Spleen (tissue), 11 donors: ENCODE results near the gene CACNG5. TPM values are rescaled to one million over a fixed set of nuclear protein-coding genes. Genes with fewer than 3 reads are reported as not detected.

Experiments
- DNase-seq: peaks from one replicate; pipeline ENCODE4 v3.0.0-alpha.2; 2020
- H3K27ac ChIP-seq, 8 donors: fragments of 200-600 bp; sonication (generic) in 7 of 8; 1 replicate in 4 of 8; 2 replicates in 4 of 8; pipeline versions ENCODE4 v1.5.0 to v1.8.0; 2016 to 2021; ENCODE audit warnings: inconsistent platforms in 4 of 8, mild to moderate bottlenecking in 4 of 8, moderate library complexity in 1 of 8
- H3K27me3 ChIP-seq, 7 donors: fragments of 200-600 bp; sonication (generic) in 6 of 7; replicated peaks in 1 of 7; 1 replicate in 4 of 7; 2 replicates in 3 of 7; pipeline versions ENCODE4 v1.5.0 to v1.8.0; 2016 to 2021; ENCODE audit warnings: inconsistent platforms in 3 of 7, mild to moderate bottlenecking in 1 of 7
- H3K36me3 ChIP-seq, 6 donors: fragments of 200-600 bp; sonication (generic) in 5 of 6; 1 replicate in 4 of 6; 2 replicates in 2 of 6; pipeline versions ENCODE4 v1.5.0 to v1.8.0; 2016 to 2021; ENCODE audit warnings: inconsistent platforms in 2 of 6
- H3K4me1 ChIP-seq, 6 donors: fragments of 200-600 bp; sonication (generic) in 5 of 6; 1 replicate in 3 of 6; 2 replicates in 3 of 6; pipeline versions ENCODE4 v1.5.0 to v1.8.0; 2016 to 2021; ENCODE audit warnings: inconsistent platforms in 3 of 6
- H3K4me3 ChIP-seq, 8 donors: fragments of 200-600 bp; sonication (generic) in 7 of 8; 1 replicate in 4 of 8; 2 replicates in 4 of 8; pipeline versions ENCODE4 v1.5.0 to v1.8.0; 2016 to 2021; ENCODE audit warnings: inconsistent platforms in 4 of 8, mild to moderate bottlenecking in 4 of 8, moderate library complexity in 2 of 8
- H3K9me3 ChIP-seq, 8 donors: fragments of 200-600 bp; sonication (generic) in 7 of 8; 1 replicate in 4 of 8; 2 replicates in 4 of 8; pipeline versions ENCODE4 v1.5.0 to v1.8.0; 2016 to 2021; ENCODE audit warnings: inconsistent platforms in 4 of 8
- POLR2A ChIP-seq, 3 donors: fragments of 450-650 bp; IDR thresholded peaks; one replicate each; pipeline ENCODE4 v1.5.1; 2017; ENCODE audit warnings: antibody characterized with exemption in 3 of 3, mild to moderate bottlenecking in 1 of 3
- POLR2AphosphoS5 ChIP-seq, 3 donors: sonication (generic); formaldehyde crosslinking; IDR thresholded peaks; one replicate each; pipeline ENCODE4 v1.5.1; 2017; ENCODE audit warnings: antibody characterized with exemption in 3 of 3
- WGBS, 5 donors: extraction: QIAGEN DNeasy Blood & Tissue Kit in 3 of 5; methylation state at CpG; one replicate each; pipeline versions ENCODE4 v1.1.5 to v1.1.7; 2013 to 2018; 5-methylcytosine and 5-hydroxymethylcytosine counted together
- intact Hi-C: fragments of 100-400 bp; cut with DNase I; formaldehyde crosslinking; loops from one replicate; pipeline ENCODE4 v1.15.0; 2023; ENCODE audit warnings: low total_unique reads
- polyA plus RNA-seq, 3 donors: library from polyadenylated mRNA; stranded (reverse); fragments of 200-250 nt; gene quantifications; one replicate each; pipeline ENCODE4 v1.2.1, GENCODE V29; 2013
- total RNA-seq, 7 donors: library from RNA; depleted of rRNA in 3 of 7; stranded (reverse); fragments of >200 nt in 3 of 7; fragmentation: NEBNext Ultra II Directional in 4 of 7; extraction: Animal tissue kit (Norgen Biotek cat#: 25700) in 4 of 7; gene quantifications; one replicate each; pipeline versions ENCODE4 v1.1.0 to v1.2.1, GENCODE V29; 2016 to 2021
- TF ChIP-seq, protein P1 (sequence below), 11 experiments: fragments of 200-600 bp in 7 of 11; fragments of 450-650 bp in 4 of 11; sonication (generic) in 4 of 11; IDR thresholded peaks in 8 of 11; conservative IDR thresholded peaks in 3 of 11; 1 replicate in 7 of 11; 2 replicates in 4 of 11; pipeline versions ENCODE4 v1.4.0 to v1.8.0; 2016 to 2021; ENCODE audit warnings: antibody characterized with exemption in 11 of 11, inconsistent platforms in 4 of 11, mild to moderate bottlenecking in 1 of 11
- donor health status: healthy with polysubstance abuse.
- donor health status: DM: no; HTN: no; CAD: no; lungs with moderate emphysema.
- donor health status: DM: no; HTN: no; CAD: no.
- donor health status: Bipolar disorder and iron deficiency.
- donor health status: healthy.
- donor health status: DM: no; HTN: no; CAD: no.
- donor health status: DM: yes; HTN: yes; CAD: no.

CACNG5 gene
- total and polyA plus RNA-seq, 10 donors, result 0.13 to 0.79 (median 0.54) TPM; not detected in 5

DNA sequence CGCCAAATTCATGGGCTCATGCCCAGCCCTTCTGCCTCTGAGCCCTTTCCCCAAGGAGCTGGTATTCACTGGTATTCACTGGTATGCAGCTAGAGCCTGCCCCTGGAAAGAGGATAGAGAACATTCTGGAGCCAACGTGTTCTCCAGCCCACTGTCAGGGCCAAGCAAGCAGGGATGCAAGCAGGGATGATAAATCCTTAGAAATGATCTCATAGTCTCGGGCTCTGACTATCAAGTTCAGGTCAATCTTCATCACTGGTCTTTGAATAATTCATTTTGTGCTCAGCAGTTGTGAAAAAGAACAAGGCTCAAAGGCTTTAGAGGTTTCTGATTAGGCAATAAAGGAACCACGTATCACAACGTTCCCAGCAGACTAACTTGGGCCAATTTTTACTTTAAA lies 57.3 kb downstream of the CACNG5 start:
- no peak overlapping the region for H3K4me3 ChIP-seq
- no peaks in the 10 kb centered on the region for H3K27me3 ChIP-seq
- TF ChIP-seq POLR2A (IDR thresholded peaks at IDR 0.05) (no peak), POLR2AphosphoS5 (IDR thresholded peaks at IDR 0.05) (no peak)
- TF ChIP-seq, protein P1, sequence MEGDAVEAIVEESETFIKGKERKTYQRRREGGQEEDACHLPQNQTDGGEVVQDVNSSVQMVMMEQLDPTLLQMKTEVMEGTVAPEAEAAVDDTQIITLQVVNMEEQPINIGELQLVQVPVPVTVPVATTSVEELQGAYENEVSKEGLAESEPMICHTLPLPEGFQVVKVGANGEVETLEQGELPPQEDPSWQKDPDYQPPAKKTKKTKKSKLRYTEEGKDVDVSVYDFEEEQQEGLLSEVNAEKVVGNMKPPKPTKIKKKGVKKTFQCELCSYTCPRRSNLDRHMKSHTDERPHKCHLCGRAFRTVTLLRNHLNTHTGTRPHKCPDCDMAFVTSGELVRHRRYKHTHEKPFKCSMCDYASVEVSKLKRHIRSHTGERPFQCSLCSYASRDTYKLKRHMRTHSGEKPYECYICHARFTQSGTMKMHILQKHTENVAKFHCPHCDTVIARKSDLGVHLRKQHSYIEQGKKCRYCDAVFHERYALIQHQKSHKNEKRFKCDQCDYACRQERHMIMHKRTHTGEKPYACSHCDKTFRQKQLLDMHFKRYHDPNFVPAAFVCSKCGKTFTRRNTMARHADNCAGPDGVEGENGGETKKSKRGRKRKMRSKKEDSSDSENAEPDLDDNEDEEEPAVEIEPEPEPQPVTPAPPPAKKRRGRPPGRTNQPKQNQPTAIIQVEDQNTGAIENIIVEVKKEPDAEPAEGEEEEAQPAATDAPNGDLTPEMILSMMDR (IDR thresholded peaks at IDR 0.05 in 8 of 11, conservative IDR thresholded peaks at IDR 0.05 in 3 of 11), result no peak
- 59 to 74% (median 64%) methylated on average over 5 of the region's 5 CpGs for WGBS, 5 donors
- no peaks in the 10 kb centered on the region for H3K4me1 ChIP-seq
- no peaks in the 10 kb centered on the region for H3K36me3 ChIP-seq
- no peak overlapping the region for H3K27ac ChIP-seq
- no peaks in the 10 kb centered on the region for H3K9me3 ChIP-seq
- intact Hi-C loops, result no loop called here
- DNase-seq, result no peak

GRCh38 chr17:66893382-66893781 lies 58.5 kb downstream of the CACNG5 start:
- Histone ChIP-seq H3K27ac (no peak overlapping the region), H3K4me1 (no peaks in the 10 kb centered on the region), H3K36me3 (no peaks in the 10 kb centered on the region), H3K27me3 (peaks cover 0 to 6% (median 0%) of the 10 kb centered on the region in 7 donors), H3K4me3 (no peak overlapping the region), H3K9me3 (no peaks in the 10 kb centered on the region)
- intact Hi-C loops, result no loop called here
- no peak for TF ChIP-seq POLR2AphosphoS5 (IDR thresholded peaks at IDR 0.05)
- TF ChIP-seq POLR2A (IDR thresholded peaks at IDR 0.05), result no peak
- TF ChIP-seq, protein P1 (IDR thresholded peaks at IDR 0.05 in 8 of 11, conservative IDR thresholded peaks at IDR 0.05 in 3 of 11), result no peak
- WGBS, 5 donors, result 66 to 81% (median 78%) methylated on average over 6 of the region's 6 CpGs
- DNase-seq, result no peak

DNA sequence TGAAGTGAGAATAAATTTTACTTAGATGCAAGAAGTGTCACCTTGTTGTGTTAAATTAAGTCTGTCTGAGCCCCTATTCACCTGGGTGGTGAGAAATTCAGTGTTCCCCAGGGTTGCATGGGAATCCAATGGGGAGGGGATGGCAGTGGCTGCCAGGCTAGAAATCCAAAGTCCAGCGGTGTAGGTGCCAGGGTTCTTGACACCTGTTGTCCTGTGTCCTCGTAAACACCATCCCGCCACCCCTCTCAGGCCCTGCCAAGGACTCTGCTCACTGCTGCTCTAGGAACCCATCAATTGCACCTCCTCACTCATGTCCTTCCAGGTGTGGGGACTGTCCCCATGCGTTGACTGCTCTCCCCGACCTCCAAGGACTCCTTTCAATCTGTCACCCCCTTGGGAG lies 58.9 kb downstream of the CACNG5 start:
- Histone ChIP-seq H3K4me1 (no peaks in the 10 kb centered on the region), H3K36me3 (no peaks in the 10 kb centered on the region), H3K27ac (no peak overlapping the region), H3K9me3 (no peaks in the 10 kb centered on the region), H3K4me3 (no peak overlapping the region), H3K27me3 (peaks cover 0 to 10% (median 0%) of the 10 kb centered on the region in 7 donors)
- intact Hi-C loops, result no loop called here
- 72 to 86% (median 82%) methylated on average over 5 of the region's 5 CpGs for WGBS, 5 donors
- no peak for DNase-seq
- TF ChIP-seq POLR2A (IDR thresholded peaks at IDR 0.05), result no peak
- TF ChIP-seq, protein P1 (IDR thresholded peaks at IDR 0.05 in 8 of 11, conservative IDR thresholded peaks at IDR 0.05 in 3 of 11), result no peak
- no peak for TF ChIP-seq POLR2AphosphoS5 (IDR thresholded peaks at IDR 0.05)

DNA sequence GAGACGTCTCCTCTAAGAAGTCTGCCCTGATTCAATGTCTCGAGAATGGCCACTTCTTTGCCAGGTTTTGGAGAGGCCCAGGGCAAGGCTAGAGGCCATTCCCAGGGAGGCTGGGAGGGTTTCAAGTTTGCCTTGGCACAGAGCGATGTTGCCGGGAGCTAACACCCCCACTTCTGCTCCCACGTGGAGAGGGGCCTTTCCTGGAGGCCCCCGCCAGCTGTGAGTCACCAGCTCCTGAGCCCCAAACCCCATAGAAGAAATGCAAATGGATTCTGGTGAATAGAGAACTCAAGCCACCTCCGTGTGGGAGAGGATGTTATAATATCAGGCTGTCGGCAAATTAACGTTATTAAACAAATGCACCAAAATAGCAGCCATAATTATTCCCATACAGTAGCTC lies 62.2 kb downstream of the CACNG5 start:
- 73 to 79% (median 77%) methylated on average over 9 of the region's 9 CpGs for WGBS, 5 donors
- Histone ChIP-seq H3K27me3 (peaks cover 0 to 16% (median 0%) of the 10 kb centered on the region in 7 donors), H3K9me3 (no peaks in the 10 kb centered on the region), H3K4me3 (no peak overlapping the region), H3K4me1 (no peaks in the 10 kb centered on the region), H3K36me3 (no peaks in the 10 kb centered on the region), H3K27ac (no peak overlapping the region)
- intact Hi-C loops, result no loop called here
- TF ChIP-seq POLR2AphosphoS5 (IDR thresholded peaks at IDR 0.05) (no peak), POLR2A (IDR thresholded peaks at IDR 0.05) (no peak)
- DNase-seq, result no peak

DNA sequence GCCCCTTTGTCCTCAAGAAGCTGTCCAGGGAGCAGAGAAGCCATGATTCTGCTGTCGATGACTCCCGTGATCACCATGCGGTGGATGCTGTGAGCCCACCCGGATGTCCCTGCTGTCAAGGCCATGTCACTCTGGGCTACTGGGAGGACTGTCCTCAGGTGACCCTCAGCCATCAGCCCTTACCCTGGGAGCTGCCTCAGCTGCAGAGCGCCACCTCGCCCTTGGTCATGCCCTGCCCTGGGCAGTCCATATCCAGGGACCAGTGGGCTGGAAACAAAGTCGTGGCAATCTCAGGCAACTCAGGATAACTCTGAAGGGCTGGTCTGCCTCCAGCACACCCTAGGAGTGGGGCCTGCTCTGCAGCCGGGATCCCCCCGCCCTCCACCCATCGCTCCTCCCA lies 63.6 kb downstream of the CACNG5 start:
- H3K4me3 ChIP-seq, result no peak overlapping the region
- 83 to 92% (median 86%) methylated on average over 6 to 10 of the region's 10 CpGs for WGBS, 5 donors
- TF ChIP-seq POLR2AphosphoS5 (IDR thresholded peaks at IDR 0.05), result no peak
- no peak for TF ChIP-seq POLR2A (IDR thresholded peaks at IDR 0.05)
- TF ChIP-seq, protein P1 (IDR thresholded peaks at IDR 0.05 in 8 of 11, conservative IDR thresholded peaks at IDR 0.05 in 3 of 11), result no peak
- no peak for DNase-seq
- H3K27ac ChIP-seq, result no peak overlapping the region
- intact Hi-C loops, result no loop called here
- H3K9me3 ChIP-seq, result no peaks in the 10 kb centered on the region
- H3K36me3 ChIP-seq, result no peaks in the 10 kb centered on the region
- H3K27me3 ChIP-seq, result peaks cover 0 to 16% (median 0%) of the 10 kb centered on the region in 7 donors
- no peaks in the 10 kb centered on the region for H3K4me1 ChIP-seq
